ENCODE results near the gene MYO9B. TPM values are rescaled to one million over a fixed set of nuclear protein-coding genes. Genes with fewer than 3 reads are reported as not detected.

MYO9B gene
- polyA plus RNA-seq, 1 donor (not counting 4 experiments of a cell fraction or from before 2014, with no cell fraction given): 14.3 TPM

DNA sequence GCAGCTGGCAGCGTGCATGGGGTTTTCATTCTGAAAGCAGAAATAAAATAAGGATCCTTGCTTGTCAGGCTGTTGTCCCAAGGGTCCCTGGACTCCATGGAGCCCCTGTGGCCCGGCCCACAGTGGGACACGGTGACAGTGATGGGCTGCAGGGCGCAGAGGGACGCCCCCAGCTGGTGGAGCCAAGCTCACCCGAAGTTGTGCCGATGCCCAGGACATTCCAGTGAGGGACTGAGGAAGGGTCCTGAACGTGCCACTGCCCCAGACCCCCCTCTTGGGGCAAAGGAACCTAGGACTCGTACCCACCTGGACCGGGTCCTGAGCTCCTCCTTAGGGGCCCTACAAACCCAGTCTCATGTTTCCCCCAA, 35.0 kb downstream of the MYO9B start:
- Histone ChIP-seq H3K4me3 (ENCODE audit: control insufficient read depth in 2 of 3, extremely low read depth in 1 of 3, insufficient read depth in 2 of 3, low read depth in 1 of 3, low read length in 3 of 3) (no peak overlapping the region), H3K9me3 (ENCODE audit: control insufficient read depth, low read depth, low read length) (no peaks in the 10 kb centered on the region), H2AFZ (ENCODE audit: control insufficient read depth, low read length) (no peak overlapping the region), H3K27me3 (ENCODE audit: control insufficient read depth, extremely low read depth, insufficient read depth, low read length) (no peaks in the 10 kb centered on the region), H3K36me3 (ENCODE audit: control insufficient read depth in 2 of 2, extremely low read depth in 1 of 2, insufficient read depth in 2 of 2, low read length in 2 of 2) (peaks cover 11 to 12% of the 10 kb centered on the region in 2 experiments), H3K9ac (ENCODE audit: control insufficient read depth, extremely low read depth, insufficient read depth, low read length) (no peak overlapping the region), H4K20me1 (ENCODE audit: control insufficient read depth, extremely low read depth, insufficient read depth, low read length) (peaks cover 5% of the 10 kb centered on the region), H3K27ac (ENCODE audit: control insufficient read depth, insufficient read depth, low read length) (no peak overlapping the region), H3K4me1 (ENCODE audit: control insufficient read depth, extremely low read depth, insufficient read depth, low read length) (peaks cover 29% of the 10 kb centered on the region), H3K4me2 (ENCODE audit: control insufficient read depth, extremely low read depth, insufficient read depth, low read depth, low read length) (no peak overlapping the region), H3K9me1 (ENCODE audit: control insufficient read depth, extremely low read depth, insufficient read depth, low read length) (peaks cover 7% of the 10 kb centered on the region), H3K79me2 (ENCODE audit: control insufficient read depth, insufficient read depth, low read length) (peaks cover 30% of the 10 kb centered on the region)
- dilution Hi-C loops (cut with MboI; ENCODE audit: extremely low pct_ligation_motif_present, low sequenced_read_pairs): no loop called here
- no peak for FAIRE-seq
- TF ChIP-seq CTCF (optimal IDR thresholded peaks at IDR 0.05 in 1 of 3, IDR thresholded peaks at IDR 0.05 in 1 of 3, conservative IDR thresholded peaks at IDR 0.05 in 1 of 3; ENCODE audit: extremely low read depth in 1 of 3, insufficient read depth in 2 of 3, low read length in 3 of 3) (no peak), EZH2 (IDR thresholded peaks at IDR 0.05; ENCODE audit: low read length) (no peak)
- no peak for DNase-seq (ENCODE audit: low read depth, low spot score)

DNA sequence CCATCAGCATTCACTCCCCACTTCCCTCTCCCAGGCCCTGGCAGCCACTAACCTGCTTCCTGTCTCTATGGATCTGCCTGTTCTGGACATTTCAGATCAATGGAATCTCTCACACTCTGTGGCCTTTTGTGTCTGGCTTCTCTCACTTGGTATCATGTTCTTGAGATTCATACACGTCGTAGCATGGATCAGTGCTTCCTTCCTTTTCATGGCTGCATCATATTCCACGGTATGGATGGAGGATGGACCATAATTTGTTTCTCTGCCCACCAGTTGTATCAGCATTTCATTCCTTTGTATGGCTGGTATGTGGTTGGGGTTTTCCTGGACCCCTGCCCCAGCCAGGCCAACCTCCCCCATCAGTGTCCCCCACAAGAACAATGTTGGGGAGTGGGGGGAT, 36.2 kb downstream of the MYO9B start:
- FAIRE-seq (no peak), DNase-seq (ENCODE audit: low read depth, low spot score) (no peak)
- H3K27me3 ChIP-seq (ENCODE audit: control insufficient read depth, extremely low read depth, insufficient read depth, low read length): no peaks in the 10 kb centered on the region
- peaks cover 29% of the 10 kb centered on the region for H3K4me1 ChIP-seq (ENCODE audit: control insufficient read depth, extremely low read depth, insufficient read depth, low read length)
- H3K4me3 ChIP-seq (ENCODE audit: control insufficient read depth in 2 of 3, extremely low read depth in 1 of 3, insufficient read depth in 2 of 3, low read depth in 1 of 3, low read length in 3 of 3): no peak overlapping the region
- H3K27ac ChIP-seq (ENCODE audit: control insufficient read depth, insufficient read depth, low read length): no peak overlapping the region
- H3K9me1 ChIP-seq (ENCODE audit: control insufficient read depth, extremely low read depth, insufficient read depth, low read length): peaks cover 7% of the 10 kb centered on the region
- dilution Hi-C loops (cut with MboI; ENCODE audit: extremely low pct_ligation_motif_present, low sequenced_read_pairs): no loop called here
- peaks cover 34% of the 10 kb centered on the region for H3K79me2 ChIP-seq (ENCODE audit: control insufficient read depth, insufficient read depth, low read length)
- no peak overlapping the region for H3K4me2 ChIP-seq (ENCODE audit: control insufficient read depth, extremely low read depth, insufficient read depth, low read depth, low read length)
- peaks cover 12 to 14% of the 10 kb centered on the region in 2 experiments for H3K36me3 ChIP-seq (ENCODE audit: control insufficient read depth in 2 of 2, extremely low read depth in 1 of 2, insufficient read depth in 2 of 2, low read length in 2 of 2)
- H4K20me1 ChIP-seq (ENCODE audit: control insufficient read depth, extremely low read depth, insufficient read depth, low read length): peaks cover 5% of the 10 kb centered on the region
- TF ChIP-seq EZH2 (IDR thresholded peaks at IDR 0.05; ENCODE audit: low read length) (no peak), CTCF (optimal IDR thresholded peaks at IDR 0.05 in 1 of 3, IDR thresholded peaks at IDR 0.05 in 1 of 3, conservative IDR thresholded peaks at IDR 0.05 in 1 of 3; ENCODE audit: extremely low read depth in 1 of 3, insufficient read depth in 2 of 3, low read length in 3 of 3) (no peak)
- no peak overlapping the region for H3K9ac ChIP-seq (ENCODE audit: control insufficient read depth, extremely low read depth, insufficient read depth, low read length)
- H2AFZ ChIP-seq (ENCODE audit: control insufficient read depth, low read length): no peak overlapping the region
- H3K9me3 ChIP-seq (ENCODE audit: control insufficient read depth, low read depth, low read length): no peaks in the 10 kb centered on the region
